H1 (cell line): Measurements from ENCODE around the gene AGAP1. TPM values are rescaled to one million over a fixed set of nuclear protein-coding genes. Genes with fewer than 3 reads are reported as not detected.

Source experiments
- ATF2 ChIP-seq: IDR thresholded peaks from 2 replicates; pipeline ENCODE4 v1.6.1; 2012; ENCODE audit warnings: low read length, inconsistent platforms
- BCL11A ChIP-seq, 2 experiments: IDR thresholded peaks; one replicate each; pipeline ENCODE4 v1.6.1; 2011; ENCODE audit warnings: low read depth in 2 of 2, low read length in 2 of 2, mild to moderate bottlenecking in 2 of 2
- CEBPB ChIP-seq: IDR thresholded peaks from 2 replicates; pipeline ENCODE4 v1.6.1; 2012; ENCODE audit warnings: low read depth, low read length
- CHD1 ChIP-seq: IDR thresholded peaks from 2 replicates; pipeline ENCODE4 v1.6.1; 2012; ENCODE audit warnings: low read depth, low read length, improper control_type of control experiment
- CTBP2 ChIP-seq: IDR thresholded peaks from 2 replicates; pipeline ENCODE4 v1.7.0; 2011; ENCODE audit warnings: borderline replicate concordance, mild to moderate bottlenecking, moderate library complexity, mixed read lengths, low read length; ENCODE audit not compliant: insufficient read depth, insufficient read length
- JUN ChIP-seq: IDR thresholded peaks from 2 replicates; pipeline ENCODE4 v1.6.1; 2011; ENCODE audit warnings: low read depth, mild to moderate bottlenecking, improper control_type of control experiment, low read length
- JUND ChIP-seq: IDR thresholded peaks from 2 replicates; pipeline ENCODE4 v1.6.1; 2011; ENCODE audit warnings: mild to moderate bottlenecking, improper control_type of control experiment, low read length
- POLR2A ChIP-seq, 2 experiments: IDR thresholded peaks; 1 replicate in 1 of 2; 2 replicates in 1 of 2; pipeline ENCODE4 v1.6.1; 2011; ENCODE audit warnings: low read depth in 2 of 2, low read length in 2 of 2, mild to moderate bottlenecking in 2 of 2; ENCODE audit errors: control extremely low read depth in 1 of 2
- POU5F1 ChIP-seq: IDR thresholded peaks from 2 replicates; pipeline ENCODE4 v1.6.1; 2011; ENCODE audit warnings: low read depth, mild to moderate bottlenecking, low read length, moderate library complexity
- RAD21 ChIP-seq, 2 experiments: IDR thresholded peaks in 1 of 2; conservative IDR thresholded peaks in 1 of 2; 2 replicates each; pipeline ENCODE4 v1.6.1; 2011; ENCODE audit warnings: low read depth in 2 of 2, low read length in 2 of 2, improper control_type of control experiment in 1 of 2, inconsistent platforms in 1 of 2, mild to moderate bottlenecking in 1 of 2, moderate library complexity in 1 of 2
- SP4 ChIP-seq: IDR thresholded peaks from 2 replicates; pipeline ENCODE4 v1.6.1; 2012; ENCODE audit warnings: low read length, inconsistent platforms
- YY1 ChIP-seq: IDR thresholded peaks from 2 replicates; pipeline ENCODE4 v1.6.1; 2011; ENCODE audit warnings: low read depth, mild to moderate bottlenecking, low read length
- polyA plus RNA-seq, 7 experiments: library from polyadenylated mRNA; depleted of rRNA in 3 of 7; stranded (reverse) in 5 of 7; unstranded in 2 of 7; fragments of >200 nt in 5 of 7; fragments of 200-250 nt in 2 of 7; gene quantifications; 1 replicate in 5 of 7; 2 replicates in 1 of 7; 4 replicates in 1 of 7; pipeline versions ENCODE4 v1.2.1 to v1.2.3, GENCODE V29; 2011 to 2013; ENCODE audit warnings: missing spikeins in 2 of 7, mixed read lengths in 2 of 7
- total RNA-seq: library from RNA; stranded (reverse); fragmentation: NEBNext Ultra II Directional; extraction: Animal tissue kit (Norgen Biotek cat#: 25700); gene quantifications from 2 replicates; pipeline ENCODE4 v1.2.1, GENCODE V29; 2021

The AGAP1 gene
- total and polyA plus RNA-seq, 2 of the 8 experiments (the other 6 are each of a cell fraction or from before 2014, with no cell fraction given) = 18.1 to 39.4 TPM

GRCh38 chr2:235699576-235699975, 205.7 kb downstream of the AGAP1 start (continued):
- TF ChIP-seq CHD1 = no peak
- TF ChIP-seq POLR2A (IDR thresholded peaks at IDR 0.05; ENCODE audit: control extremely low read depth in 1 of 2, low read depth in 2 of 2, low read length in 2 of 2) = no peak
- no peak for TF ChIP-seq BCL11A (IDR thresholded peaks at IDR 0.05; ENCODE audit: low read depth in 2 of 2, low read length in 2 of 2)
- no peak for TF ChIP-seq RAD21 (IDR thresholded peaks at IDR 0.05 in 1 of 2, conservative IDR thresholded peaks at IDR 0.05 in 1 of 2; ENCODE audit: low read depth in 2 of 2, low read length in 2 of 2)
- no peak for TF ChIP-seq JUND
- TF ChIP-seq SP4 = no peak
- no peak for TF ChIP-seq CEBPB
- TF ChIP-seq CTBP2 = no peak
- no peak for TF ChIP-seq ATF2
- TF ChIP-seq POU5F1 = no peak
- no peak for TF ChIP-seq JUN
- no peak for TF ChIP-seq YY1
